ENCODE measurements around the gene CSTB. TPM values are rescaled to one million over a fixed set of nuclear protein-coding genes. Genes with fewer than 3 reads are reported as not detected.

CSTB gene
- total RNA-seq, 4 donors from 2014 or later: 11.4 to 16.7 (median 13.3) TPM

GRCh38 chr21:43809853-43810504, 33.9 kb upstream of the CSTB start:
- Histone ChIP-seq H3K27ac (no peak overlapping the region), H3K9me3 (no peaks in the 10 kb centered on the region), H3K4me3 (no peak overlapping the region), H3K4me1 (peaks cover 0 to 32% (median 11%) of the 10 kb centered on the region in 4 donors), H3K27me3 (no peaks in the 10 kb centered on the region), H3K36me3 (peaks cover 0 to 20% (median 0%) of the 10 kb centered on the region in 3 donors)
- DNase-seq (ENCODE audit: low spot score in 2 of 2): no peak
- 50 to 63% methylated on average over 17 to 26 of the region's 26 CpGs for WGBS, 2 donors
- TF ChIP-seq CTCF (IDR thresholded peaks at IDR 0.05): no peak
- no peak for TF ChIP-seq EP300 (IDR thresholded peaks at IDR 0.05)
- TF ChIP-seq POLR2A (IDR thresholded peaks at IDR 0.05): no peak

GRCh38 chr21:43809346-43809799, 33.3 kb upstream of the CSTB start:
- no peak for DNase-seq (ENCODE audit: low spot score in 2 of 2)
- Histone ChIP-seq H3K4me1 (peaks cover 0 to 26% (median 11%) of the 10 kb centered on the region in 4 donors), H3K9me3 (no peaks in the 10 kb centered on the region), H3K36me3 (peaks cover 0 to 25% (median 0%) of the 10 kb centered on the region in 3 donors), H3K27me3 (no peaks in the 10 kb centered on the region), H3K4me3 (no peak overlapping the region), H3K27ac (no peak overlapping the region)
- TF ChIP-seq EP300 (IDR thresholded peaks at IDR 0.05) (no peak), CTCF (IDR thresholded peaks at IDR 0.05) (no peak), POLR2A (IDR thresholded peaks at IDR 0.05) (no peak)
- 74 to 88% methylated on average over 16 of the region's 16 CpGs for WGBS, 2 donors

- 83 to 84% methylated on average over 17 to 20 of the region's 22 CpGs for WGBS, 2 donors
- Histone ChIP-seq H3K27me3 (no peaks in the 10 kb centered on the region), H3K4me3 (no peak overlapping the region), H3K36me3 (peaks cover 0 to 31% (median 0%) of the 10 kb centered on the region in 3 donors), H3K4me1 (peaks cover 0 to 25% (median 11%) of the 10 kb centered on the region in 4 donors), H3K27ac (no peak overlapping the region), H3K9me3 (no peaks in the 10 kb centered on the region)
- TF ChIP-seq EP300 (IDR thresholded peaks at IDR 0.05) (no peak), CTCF (IDR thresholded peaks at IDR 0.05) (no peak), POLR2A (IDR thresholded peaks at IDR 0.05) (no peak)
- no peak for DNase-seq (ENCODE audit: low spot score in 2 of 2)
Observed at GRCh38 chr21:43808832-43809251, 32.7 kb upstream of the CSTB start.

- DNase-seq (ENCODE audit: low spot score in 2 of 2): no peak
- H3K36me3 ChIP-seq: peaks cover 0 to 35% (median 0%) of the 10 kb centered on the region in 3 donors
- no peak for TF ChIP-seq EP300 (IDR thresholded peaks at IDR 0.05)
- 84 to 85% methylated on average over 16 to 18 of the region's 18 CpGs for WGBS, 2 donors
- H3K27ac ChIP-seq: no peak overlapping the region
- H3K27me3 ChIP-seq: no peaks in the 10 kb centered on the region
- no peaks in the 10 kb centered on the region for H3K9me3 ChIP-seq
- H3K4me3 ChIP-seq: no peak overlapping the region
- peaks cover 0 to 25% (median 11%) of the 10 kb centered on the region in 4 donors for H3K4me1 ChIP-seq
Observed at GRCh38 chr21:43808367-43808766, 32.3 kb upstream of the CSTB start.

- Histone ChIP-seq H3K9me3 (no peaks in the 10 kb centered on the region), H3K27ac (no peak overlapping the region), H3K36me3 (peaks cover 0 to 57% (median 0%) of the 10 kb centered on the region in 3 donors), H3K4me3 (no peak overlapping the region), H3K27me3 (no peaks in the 10 kb centered on the region), H3K4me1 (peaks cover 0 to 9% (median 7%) of the 10 kb centered on the region in 4 donors)
- 84 to 94% methylated on average over 21 of the region's 21 CpGs for WGBS, 2 donors
- TF ChIP-seq EP300 (IDR thresholded peaks at IDR 0.05): no peak
- TF ChIP-seq CTCF (IDR thresholded peaks at IDR 0.05): no peak
- TF ChIP-seq POLR2A (IDR thresholded peaks at IDR 0.05): no peak
- DNase-seq (ENCODE audit: low spot score in 2 of 2): no peak
Observed at GRCh38 chr21:43806017-43806710, 30.1 kb upstream of the CSTB start.

Measured in tibial nerve (tissue), 4 donors.